Measurements from ENCODE around the gene CPNE2. TPM values are rescaled to one million over a fixed set of nuclear protein-coding genes. Genes with fewer than 3 reads are reported as not detected.
"Not testable (repeated sequence)": the region's sequence is repeated elsewhere in the genome, so short reads cannot be mapped to it uniquely, and the experiment has no call there.

Gene CPNE2
- total and polyA plus RNA-seq, 3 donors from 2014 or later, result 18.3 to 51.8 (median 25.2) TPM

DNA sequence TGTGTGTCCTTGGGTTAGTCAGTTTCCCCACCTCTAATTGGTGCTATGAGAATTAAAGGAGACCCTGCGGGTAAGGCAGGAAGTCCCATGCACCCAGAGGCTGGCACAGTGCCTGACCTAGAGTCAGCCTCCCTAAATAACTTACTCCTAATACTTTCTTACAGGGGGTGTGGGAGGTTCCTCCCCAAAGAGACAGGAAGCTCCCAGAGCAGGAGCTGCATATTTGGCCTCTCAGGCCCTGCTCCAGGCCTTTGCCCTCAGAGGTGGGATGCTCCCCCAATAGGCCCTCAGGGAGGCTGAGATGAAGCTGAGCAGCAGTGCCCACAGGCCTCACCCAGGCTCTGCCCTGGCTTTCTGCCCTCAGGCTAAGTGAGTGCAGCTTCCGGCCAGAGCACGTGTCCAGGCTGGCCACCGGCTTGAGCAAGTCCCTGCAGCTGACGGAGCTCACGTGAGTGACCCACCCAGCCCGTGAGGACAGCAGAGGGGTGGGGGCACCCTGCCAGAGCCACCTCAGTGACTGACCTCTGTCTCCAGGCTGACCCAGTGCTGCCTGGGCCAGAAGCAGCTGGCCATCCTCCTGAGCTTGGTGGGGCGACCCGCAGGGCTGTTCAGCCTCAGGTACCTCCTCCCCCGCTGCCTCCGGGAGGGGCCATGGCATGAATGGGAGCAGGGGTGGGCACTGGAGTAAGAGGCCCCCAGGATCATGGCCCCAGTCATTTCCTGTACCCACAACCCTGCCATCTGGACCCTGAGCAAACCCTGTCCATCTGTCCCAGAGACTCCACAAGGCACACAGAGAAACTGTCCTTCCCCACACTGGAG is 31.1 kb upstream of the CPNE2 start:
- no peaks in the 10 kb centered on the region for H3K36me3 ChIP-seq (ENCODE audit: low read depth, missing control alignments)
- peaks cover 11% of the 10 kb centered on the region for H3K4me1 ChIP-seq
- H3K9me3 ChIP-seq, result no peaks in the 10 kb centered on the region
- TF ChIP-seq, protein P1, sequence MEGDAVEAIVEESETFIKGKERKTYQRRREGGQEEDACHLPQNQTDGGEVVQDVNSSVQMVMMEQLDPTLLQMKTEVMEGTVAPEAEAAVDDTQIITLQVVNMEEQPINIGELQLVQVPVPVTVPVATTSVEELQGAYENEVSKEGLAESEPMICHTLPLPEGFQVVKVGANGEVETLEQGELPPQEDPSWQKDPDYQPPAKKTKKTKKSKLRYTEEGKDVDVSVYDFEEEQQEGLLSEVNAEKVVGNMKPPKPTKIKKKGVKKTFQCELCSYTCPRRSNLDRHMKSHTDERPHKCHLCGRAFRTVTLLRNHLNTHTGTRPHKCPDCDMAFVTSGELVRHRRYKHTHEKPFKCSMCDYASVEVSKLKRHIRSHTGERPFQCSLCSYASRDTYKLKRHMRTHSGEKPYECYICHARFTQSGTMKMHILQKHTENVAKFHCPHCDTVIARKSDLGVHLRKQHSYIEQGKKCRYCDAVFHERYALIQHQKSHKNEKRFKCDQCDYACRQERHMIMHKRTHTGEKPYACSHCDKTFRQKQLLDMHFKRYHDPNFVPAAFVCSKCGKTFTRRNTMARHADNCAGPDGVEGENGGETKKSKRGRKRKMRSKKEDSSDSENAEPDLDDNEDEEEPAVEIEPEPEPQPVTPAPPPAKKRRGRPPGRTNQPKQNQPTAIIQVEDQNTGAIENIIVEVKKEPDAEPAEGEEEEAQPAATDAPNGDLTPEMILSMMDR (IDR thresholded peaks at IDR 0.05), result no peak
- no peak for TF ChIP-seq POLR2A (IDR thresholded peaks at IDR 0.05)
- 38 to 56% methylated on average over 5 to 11 of the region's 11 CpGs for WGBS, 2 donors
- intact Hi-C loops (cut with DNase I; ENCODE audit: low total_unique reads), result no loop called here
- DNase-seq, result peak; percentile 82
- no peak overlapping the region for H3K4me3 ChIP-seq
- H3K27ac ChIP-seq, result peak overlapping the region; percentile 70 to 76
- H3K27me3 ChIP-seq, result no peaks in the 10 kb centered on the region

DNA sequence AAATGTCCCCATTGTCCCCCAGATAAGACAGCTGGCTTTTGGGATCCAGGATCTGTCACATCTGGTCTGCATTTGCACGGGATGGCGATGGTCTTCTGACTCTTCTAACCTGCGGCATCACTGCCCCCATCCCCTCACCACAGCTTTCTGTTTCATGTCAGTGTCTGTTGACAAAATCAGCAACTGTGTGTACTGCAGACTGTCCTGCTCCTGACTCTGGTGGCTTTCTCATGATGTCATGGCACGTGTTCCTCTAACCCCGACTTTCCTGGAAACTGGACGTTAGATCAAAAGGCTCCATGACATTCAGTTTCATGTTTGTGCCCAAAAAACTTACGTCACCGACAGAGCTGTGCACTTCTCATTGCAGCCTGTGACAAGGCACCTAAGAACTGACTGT is 30.1 kb upstream of the CPNE2 start:
- intact Hi-C loops (cut with DNase I; ENCODE audit: low total_unique reads), result no loop called here
- no peak for TF ChIP-seq POLR2A (IDR thresholded peaks at IDR 0.05)
- TF ChIP-seq, protein P1 (IDR thresholded peaks at IDR 0.05), result no peak
- H3K9me3 ChIP-seq, result no peaks in the 10 kb centered on the region
- H3K27me3 ChIP-seq, result no peaks in the 10 kb centered on the region
- peak overlapping the region in 1 of 2 donors; percentile 76 for H3K27ac ChIP-seq
- H3K4me1 ChIP-seq, result peaks cover 11% of the 10 kb centered on the region
- no peak for DNase-seq
- WGBS, 2 donors, result 81 to 87% methylated on average over 8 of the region's 8 CpGs
- no peaks in the 10 kb centered on the region for H3K36me3 ChIP-seq (ENCODE audit: low read depth, missing control alignments)
- no peak overlapping the region for H3K4me3 ChIP-seq

DNA sequence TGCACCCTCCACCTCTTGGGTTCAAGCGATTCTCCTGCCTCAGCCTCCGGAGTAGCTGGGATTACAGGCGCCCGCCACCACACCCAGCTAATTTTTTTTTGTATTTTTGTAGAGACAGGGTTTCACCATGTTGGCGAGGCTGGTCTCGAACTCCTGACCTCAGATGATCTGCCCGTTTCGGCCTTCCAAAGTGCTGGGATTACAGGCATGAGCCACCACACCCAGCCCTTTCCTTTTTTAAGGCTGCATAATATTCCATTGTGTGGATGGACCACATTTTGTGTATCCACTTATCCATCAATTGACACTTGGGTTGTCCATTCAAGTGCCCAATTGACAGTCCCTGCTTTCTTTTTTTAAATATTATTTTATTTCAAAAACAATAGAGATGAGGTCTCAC is 29.2 kb upstream of the CPNE2 start:
- H3K27ac ChIP-seq; H3K27me3 ChIP-seq; DNase-seq; intact Hi-C loops (cut with DNase I; ENCODE audit: low total_unique reads); H3K4me3 ChIP-seq; H3K36me3 ChIP-seq (ENCODE audit: low read depth, missing control alignments); H3K9me3 ChIP-seq: not testable (repeated sequence)
- 83 to 89% methylated on average over 8 of the region's 8 CpGs for WGBS, 2 donors
- peaks cover 11% of the 10 kb centered on the region for H3K4me1 ChIP-seq

DNA sequence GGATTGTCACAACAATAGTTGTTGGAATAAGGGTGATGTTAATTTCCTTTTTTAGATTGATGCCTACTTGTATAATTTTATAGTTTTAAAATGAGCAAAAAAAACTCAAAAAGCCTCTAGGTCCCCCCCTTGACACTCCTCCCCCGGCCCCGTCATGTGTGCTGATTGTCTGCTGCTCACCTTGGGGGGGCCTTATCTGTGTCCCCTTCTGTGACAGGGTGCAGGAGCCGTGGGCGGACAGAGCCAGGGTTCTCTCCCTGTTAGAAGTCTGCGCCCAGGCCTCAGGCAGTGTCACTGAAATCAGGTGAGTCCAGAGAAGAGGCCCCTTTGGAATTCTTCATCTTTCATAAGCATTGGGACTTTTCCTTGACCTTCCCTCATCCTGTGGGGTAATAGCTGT is 27.4 kb upstream of the CPNE2 start:
- no peaks in the 10 kb centered on the region for H3K9me3 ChIP-seq
- H3K36me3 ChIP-seq (ENCODE audit: low read depth, missing control alignments), result no peaks in the 10 kb centered on the region
- H3K27ac ChIP-seq, result no peak overlapping the region
- 83 to 87% methylated on average over 5 of the region's 5 CpGs for WGBS, 2 donors
- intact Hi-C loops (cut with DNase I; ENCODE audit: low total_unique reads), result no loop called here
- no peak overlapping the region for H3K4me3 ChIP-seq
- H3K4me1 ChIP-seq, result peaks cover 11% of the 10 kb centered on the region
- TF ChIP-seq, protein P1 (IDR thresholded peaks at IDR 0.05), result no peak
- no peak for TF ChIP-seq POLR2A (IDR thresholded peaks at IDR 0.05)
- no peak for DNase-seq
- H3K27me3 ChIP-seq, result no peaks in the 10 kb centered on the region

DNA sequence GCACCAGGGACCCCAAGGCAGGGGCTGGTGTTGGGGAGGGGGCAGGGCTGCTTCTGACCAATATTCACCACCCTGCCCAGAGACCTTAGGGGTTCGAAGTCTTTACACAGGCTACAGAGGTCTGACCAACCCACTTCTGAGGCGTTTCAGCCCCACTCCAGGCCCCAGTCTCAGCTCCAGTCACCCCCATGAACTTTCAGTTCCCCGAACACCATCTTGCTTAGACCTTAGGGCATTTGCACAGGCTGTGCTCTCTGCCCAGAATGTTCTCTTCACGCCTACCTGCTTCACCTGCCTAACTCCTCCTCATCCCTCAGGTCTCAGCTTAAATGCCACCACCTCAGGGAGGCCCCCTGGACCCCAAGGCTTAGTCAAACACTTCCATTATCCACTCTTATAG is 25.8 kb upstream of the CPNE2 start:
- intact Hi-C loops (cut with DNase I; ENCODE audit: low total_unique reads), result no loop called here
- peaks cover under 1% of the 10 kb centered on the region for H3K4me1 ChIP-seq
- H3K9me3 ChIP-seq, result no peaks in the 10 kb centered on the region
- DNase-seq, result no peak
- H3K27ac ChIP-seq, result no peak overlapping the region
- H3K27me3 ChIP-seq, result no peaks in the 10 kb centered on the region
- no peak overlapping the region for H3K4me3 ChIP-seq
- WGBS, 2 donors, result 82 to 94% methylated on average over 2 to 4 of the region's 4 CpGs
- H3K36me3 ChIP-seq (ENCODE audit: low read depth, missing control alignments), result no peaks in the 10 kb centered on the region
- TF ChIP-seq, protein P1 (IDR thresholded peaks at IDR 0.05), result no peak
- no peak for TF ChIP-seq POLR2A (IDR thresholded peaks at IDR 0.05)

Data from testis (tissue), 3 donors.